ENCODE data around the gene EPC2. TPM values are rescaled to one million over a fixed set of nuclear protein-coding genes. Genes with fewer than 3 reads are reported as not detected.
"Not testable (repeated sequence)": the region's sequence is repeated elsewhere in the genome, so short reads cannot be mapped to it uniquely, and the experiment has no call there.

Gene EPC2
- total RNA-seq, 4 donors from 2014 or later: 13.1 to 21.8 (median 14.6) TPM

DNA sequence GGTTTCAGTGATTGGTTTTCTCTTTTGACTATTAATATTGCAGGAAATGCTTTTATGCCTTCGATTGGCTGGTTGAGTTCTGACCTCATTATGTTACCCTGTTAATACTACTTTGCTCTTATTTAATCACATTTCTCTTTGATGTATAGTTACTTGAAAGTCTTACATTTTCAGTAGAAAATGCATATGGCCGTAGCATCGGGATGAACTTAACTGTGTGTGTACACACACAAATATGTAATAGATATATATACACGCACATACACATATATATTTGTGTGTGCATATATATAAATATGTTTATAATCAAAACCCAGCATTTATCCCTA, 1.6 kb downstream of the EPC2 start:
- H3K4me1 ChIP-seq: peaks cover 45 to 52% of the 10 kb centered on the region in 2 donors
- no peaks in the 10 kb centered on the region for H3K36me3 ChIP-seq
- ATAC-seq: no peak
- peak overlapping the region; percentile 80 to 90 (median 88) for H3K4me3 ChIP-seq
- intact Hi-C loops (cut with DNase I; ENCODE audit: low total_unique reads): loop anchor here (5.0 to 10.0 kb wide), 3 partner anchors 339 to 939 kb away; partner anchors contain the start of gene MMADHC
- peak overlapping the region; percentile 97 to 100 (median 98) for H3K27ac ChIP-seq
- in situ Hi-C loops (cut with MboI; ENCODE audit: low sequenced_read_pairs in 4 of 4): no loop called here
- H3K27me3 ChIP-seq: no peaks in the 10 kb centered on the region
- TF ChIP-seq POLR2A (IDR thresholded peaks at IDR 0.05): no peak
- TF ChIP-seq, protein P1, sequence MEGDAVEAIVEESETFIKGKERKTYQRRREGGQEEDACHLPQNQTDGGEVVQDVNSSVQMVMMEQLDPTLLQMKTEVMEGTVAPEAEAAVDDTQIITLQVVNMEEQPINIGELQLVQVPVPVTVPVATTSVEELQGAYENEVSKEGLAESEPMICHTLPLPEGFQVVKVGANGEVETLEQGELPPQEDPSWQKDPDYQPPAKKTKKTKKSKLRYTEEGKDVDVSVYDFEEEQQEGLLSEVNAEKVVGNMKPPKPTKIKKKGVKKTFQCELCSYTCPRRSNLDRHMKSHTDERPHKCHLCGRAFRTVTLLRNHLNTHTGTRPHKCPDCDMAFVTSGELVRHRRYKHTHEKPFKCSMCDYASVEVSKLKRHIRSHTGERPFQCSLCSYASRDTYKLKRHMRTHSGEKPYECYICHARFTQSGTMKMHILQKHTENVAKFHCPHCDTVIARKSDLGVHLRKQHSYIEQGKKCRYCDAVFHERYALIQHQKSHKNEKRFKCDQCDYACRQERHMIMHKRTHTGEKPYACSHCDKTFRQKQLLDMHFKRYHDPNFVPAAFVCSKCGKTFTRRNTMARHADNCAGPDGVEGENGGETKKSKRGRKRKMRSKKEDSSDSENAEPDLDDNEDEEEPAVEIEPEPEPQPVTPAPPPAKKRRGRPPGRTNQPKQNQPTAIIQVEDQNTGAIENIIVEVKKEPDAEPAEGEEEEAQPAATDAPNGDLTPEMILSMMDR (IDR thresholded peaks at IDR 0.05 in 4 of 5, conservative IDR thresholded peaks at IDR 0.05 in 1 of 5): no peak
- no peaks in the 10 kb centered on the region for H3K9me3 ChIP-seq
- no peak for DNase-seq

DNA sequence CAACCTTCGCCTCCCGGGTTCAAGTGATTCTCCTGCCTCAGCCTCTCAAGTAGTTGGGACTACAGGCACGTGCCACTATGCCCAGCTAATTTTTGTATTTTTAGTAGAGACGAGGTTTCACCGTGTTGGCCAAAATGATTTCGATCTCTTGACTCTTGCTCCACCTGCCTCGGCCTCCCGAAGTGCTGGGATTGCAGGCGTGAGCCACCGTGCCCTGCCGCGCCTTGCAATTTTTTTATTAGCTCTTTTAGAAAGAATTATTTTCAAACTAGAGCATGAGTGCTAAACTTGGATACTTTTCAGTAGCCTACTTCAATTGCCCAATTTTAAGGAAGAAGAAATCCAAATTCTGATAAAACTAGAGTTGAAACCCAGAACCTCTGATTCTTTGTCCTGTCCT, 3.2 kb downstream of the EPC2 start:
- H3K36me3 ChIP-seq; DNase-seq; in situ Hi-C loops (cut with MboI; ENCODE audit: low sequenced_read_pairs in 4 of 4); H3K9me3 ChIP-seq; H3K27me3 ChIP-seq; H3K4me3 ChIP-seq; ATAC-seq: not testable (repeated sequence)
- H3K4me1 ChIP-seq: peaks cover 60 to 67% of the 10 kb centered on the region in 2 donors
- H3K27ac ChIP-seq: peak overlapping the region in 1 of 4 donors; percentile 27
- intact Hi-C loops (cut with DNase I; ENCODE audit: low total_unique reads): loop anchor here (5.0 to 10.0 kb wide), 3 partner anchors 337 to 937 kb away; partner anchors contain the start of gene MMADHC

DNA sequence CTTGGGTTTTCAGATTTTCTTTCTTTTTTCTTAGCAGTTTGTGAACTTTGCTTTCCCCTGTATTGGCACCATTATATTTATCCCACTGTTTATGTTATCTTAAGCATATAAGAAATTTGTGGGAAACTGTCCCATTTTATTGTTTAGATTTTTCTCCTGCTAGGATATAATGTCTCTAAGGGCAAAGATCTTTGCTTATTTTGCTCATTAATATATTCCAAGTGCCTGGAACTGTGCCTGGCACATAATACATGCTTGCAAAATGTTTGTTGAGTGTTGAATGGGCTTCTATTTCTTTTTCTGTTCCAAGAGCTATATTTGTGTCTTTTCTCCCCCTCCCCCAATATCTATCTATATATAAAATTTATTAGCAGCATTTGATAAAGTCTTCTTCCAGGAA, 5.4 kb downstream of the EPC2 start:
- no peak overlapping the region for H3K4me3 ChIP-seq
- H3K36me3 ChIP-seq: no peaks in the 10 kb centered on the region
- no peak for TF ChIP-seq POLR2A (IDR thresholded peaks at IDR 0.05)
- TF ChIP-seq, protein P1 (IDR thresholded peaks at IDR 0.05 in 4 of 5, conservative IDR thresholded peaks at IDR 0.05 in 1 of 5): no peak
- no peak for ATAC-seq
- intact Hi-C loops (cut with DNase I; ENCODE audit: low total_unique reads) (loop anchor here (5.0 to 10.0 kb wide), 3 partner anchors 335 to 935 kb away; partner anchors contain the start of gene MMADHC), in situ Hi-C loops (cut with MboI; ENCODE audit: low sequenced_read_pairs in 4 of 4) (no loop called here)
- peaks cover 65 to 66% of the 10 kb centered on the region in 2 donors for H3K4me1 ChIP-seq
- DNase-seq: no peak
- H3K27me3 ChIP-seq: no peaks in the 10 kb centered on the region
- H3K9me3 ChIP-seq: no peaks in the 10 kb centered on the region
- H3K27ac ChIP-seq: no peak overlapping the region

DNA sequence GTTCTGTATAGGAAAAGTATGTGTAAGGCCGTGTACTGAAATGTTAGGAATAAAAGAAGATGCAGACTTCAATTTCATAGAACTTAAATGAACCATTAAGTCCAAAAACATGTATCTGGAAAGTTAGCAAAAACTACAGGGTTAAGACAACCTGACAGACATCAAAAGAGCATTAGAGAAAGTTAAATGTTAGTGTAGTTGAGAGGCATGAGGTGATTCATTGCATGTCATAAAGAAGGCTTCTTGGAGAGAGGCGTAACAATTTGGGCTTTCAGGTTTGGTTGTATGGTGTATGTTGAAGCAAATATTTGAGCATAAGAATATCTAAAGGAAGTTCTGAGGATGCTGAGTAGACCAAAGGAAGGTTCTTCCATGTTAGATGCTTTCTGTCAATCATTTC, 6.3 kb downstream of the EPC2 start:
- in situ Hi-C loops (cut with MboI; ENCODE audit: low sequenced_read_pairs in 4 of 4) (no loop called here), intact Hi-C loops (cut with DNase I; ENCODE audit: low total_unique reads) (no loop called here)
- no peak for DNase-seq
- TF ChIP-seq POLR2A (IDR thresholded peaks at IDR 0.05): no peak
- TF ChIP-seq, protein P1 (IDR thresholded peaks at IDR 0.05 in 4 of 5, conservative IDR thresholded peaks at IDR 0.05 in 1 of 5): no peak
- no peak overlapping the region for H3K27ac ChIP-seq
- no peaks in the 10 kb centered on the region for H3K36me3 ChIP-seq
- H3K9me3 ChIP-seq: no peaks in the 10 kb centered on the region
- peaks cover 70 to 75% of the 10 kb centered on the region in 2 donors for H3K4me1 ChIP-seq
- no peak for ATAC-seq
- H3K27me3 ChIP-seq: no peaks in the 10 kb centered on the region
- no peak overlapping the region for H3K4me3 ChIP-seq

DNA sequence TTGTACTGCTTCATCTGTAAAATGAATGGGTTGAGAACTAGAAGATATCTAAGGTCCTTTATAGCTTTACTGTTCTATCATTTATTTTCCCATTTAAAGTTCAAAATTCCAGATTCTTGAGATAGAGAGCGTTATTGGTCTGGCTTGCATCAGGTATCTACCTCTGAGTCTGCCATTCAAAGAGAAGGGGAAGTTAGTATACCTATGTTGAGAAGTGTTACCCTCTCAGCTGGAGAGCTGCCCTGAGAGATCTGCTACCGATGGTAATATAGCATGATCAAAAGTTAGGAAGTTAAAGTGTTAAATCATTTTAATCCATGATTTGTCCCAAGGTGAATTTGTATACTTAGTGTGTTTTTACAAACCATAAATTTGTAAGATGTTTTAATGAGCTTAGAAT, 7.4 kb downstream of the EPC2 start:
- H3K9me3 ChIP-seq: no peaks in the 10 kb centered on the region
- ATAC-seq (no peak), DNase-seq (no peak)
- H3K4me1 ChIP-seq: peaks cover 71 to 77% of the 10 kb centered on the region in 2 donors
- TF ChIP-seq, protein P1 (IDR thresholded peaks at IDR 0.05 in 4 of 5, conservative IDR thresholded peaks at IDR 0.05 in 1 of 5): no peak
- no peak for TF ChIP-seq POLR2A (IDR thresholded peaks at IDR 0.05)
- no peak overlapping the region for H3K27ac ChIP-seq
- H3K27me3 ChIP-seq: no peaks in the 10 kb centered on the region
- intact Hi-C loops (cut with DNase I; ENCODE audit: low total_unique reads) (no loop called here), in situ Hi-C loops (cut with MboI; ENCODE audit: low sequenced_read_pairs in 4 of 4) (no loop called here)
- H3K4me3 ChIP-seq: no peak overlapping the region
- no peaks in the 10 kb centered on the region for H3K36me3 ChIP-seq
